Measurements from ENCODE around the gene CACNA1D.

The CACNA1D gene

GRCh38 chr3:53811143-53811927, 316.9 kb downstream of the CACNA1D start:
- no peak overlapping the region for H3K4me3 ChIP-seq (ENCODE audit: low read length)
- H3K36me3 ChIP-seq (replicated peaks; ENCODE audit: low read depth, low read length): no peaks in the 10 kb centered on the region
- TF ChIP-seq EZH2phosphoT487 (IDR thresholded peaks at IDR 0.05; ENCODE audit: low read depth) (no peak), CTCF (IDR thresholded peaks at IDR 0.05; ENCODE audit: low read depth, low read length) (no peak)
- no peak overlapping the region for H3K27ac ChIP-seq (ENCODE audit: low read length)
- H2AFZ ChIP-seq (ENCODE audit: low read depth, low read length): no peak overlapping the region
- H3K9me3 ChIP-seq (ENCODE audit: insufficient read depth, low read length): no peaks in the 10 kb centered on the region
- no peak overlapping the region for H3K4me2 ChIP-seq (ENCODE audit: low read length)
- no peak overlapping the region for H3K9ac ChIP-seq (ENCODE audit: low read length)
- H3K4me1 ChIP-seq (ENCODE audit: low read length): peaks cover 15% of the 10 kb centered on the region
- no peaks in the 10 kb centered on the region for H3K27me3 ChIP-seq (ENCODE audit: low read depth, low read length)
- H4K20me1 ChIP-seq (ENCODE audit: insufficient read depth, low read length): no peaks in the 10 kb centered on the region
- no peaks in the 10 kb centered on the region for H3K79me2 ChIP-seq (ENCODE audit: low read length)

- H3K27me3 ChIP-seq (ENCODE audit: low read depth, low read length): no peaks in the 10 kb centered on the region
- no peaks in the 10 kb centered on the region for H3K9me3 ChIP-seq (ENCODE audit: insufficient read depth, low read length)
- peak; percentile 50 for TF ChIP-seq CTCF (IDR thresholded peaks at IDR 0.05; ENCODE audit: low read depth, low read length)
- TF ChIP-seq EZH2phosphoT487 (IDR thresholded peaks at IDR 0.05; ENCODE audit: low read depth): no peak
- H3K4me3 ChIP-seq (ENCODE audit: low read length): no peak overlapping the region
- peaks cover 4% of the 10 kb centered on the region for H3K4me1 ChIP-seq (ENCODE audit: low read length)
- no peak overlapping the region for H3K4me2 ChIP-seq (ENCODE audit: low read length)
- H3K27ac ChIP-seq (ENCODE audit: low read length): no peak overlapping the region
- no peaks in the 10 kb centered on the region for H3K79me2 ChIP-seq (ENCODE audit: low read length)
- H4K20me1 ChIP-seq (ENCODE audit: insufficient read depth, low read length): no peaks in the 10 kb centered on the region
- no peaks in the 10 kb centered on the region for H3K36me3 ChIP-seq (replicated peaks; ENCODE audit: low read depth, low read length)
- no peak overlapping the region for H2AFZ ChIP-seq (ENCODE audit: low read depth, low read length)
- H3K9ac ChIP-seq (ENCODE audit: low read length): no peak overlapping the region
Measured at GRCh38 chr3:53812434-53812833, 318.0 kb downstream of the CACNA1D start.

GRCh38 chr3:53813229-53813628, 318.8 kb downstream of the CACNA1D start:
- Histone ChIP-seq H3K4me1 (ENCODE audit: low read length) (no peaks in the 10 kb centered on the region), H4K20me1 (ENCODE audit: insufficient read depth, low read length) (no peaks in the 10 kb centered on the region), H3K4me3 (ENCODE audit: low read length) (no peak overlapping the region), H3K27ac (ENCODE audit: low read length) (no peak overlapping the region), H2AFZ (ENCODE audit: low read depth, low read length) (no peak overlapping the region), H3K36me3 (replicated peaks; ENCODE audit: low read depth, low read length) (no peaks in the 10 kb centered on the region), H3K79me2 (ENCODE audit: low read length) (no peaks in the 10 kb centered on the region), H3K27me3 (ENCODE audit: low read depth, low read length) (no peaks in the 10 kb centered on the region), H3K4me2 (ENCODE audit: low read length) (no peak overlapping the region), H3K9me3 (ENCODE audit: insufficient read depth, low read length) (no peaks in the 10 kb centered on the region), H3K9ac (ENCODE audit: low read length) (no peak overlapping the region)
- no peak for TF ChIP-seq EZH2phosphoT487 (IDR thresholded peaks at IDR 0.05; ENCODE audit: low read depth)
- TF ChIP-seq CTCF (IDR thresholded peaks at IDR 0.05; ENCODE audit: low read depth, low read length): no peak

- Histone ChIP-seq H3K79me2 (ENCODE audit: low read length) (no peaks in the 10 kb centered on the region), H3K4me3 (ENCODE audit: low read length) (no peak overlapping the region), H3K36me3 (replicated peaks; ENCODE audit: low read depth, low read length) (no peaks in the 10 kb centered on the region), H4K20me1 (ENCODE audit: insufficient read depth, low read length) (no peaks in the 10 kb centered on the region), H2AFZ (ENCODE audit: low read depth, low read length) (no peak overlapping the region), H3K4me1 (ENCODE audit: low read length) (no peaks in the 10 kb centered on the region), H3K27ac (ENCODE audit: low read length) (no peak overlapping the region), H3K4me2 (ENCODE audit: low read length) (no peak overlapping the region), H3K27me3 (ENCODE audit: low read depth, low read length) (no peaks in the 10 kb centered on the region), H3K9me3 (ENCODE audit: insufficient read depth, low read length) (no peaks in the 10 kb centered on the region), H3K9ac (ENCODE audit: low read length) (no peak overlapping the region)
- TF ChIP-seq EZH2phosphoT487 (IDR thresholded peaks at IDR 0.05; ENCODE audit: low read depth): no peak
- TF ChIP-seq CTCF (IDR thresholded peaks at IDR 0.05; ENCODE audit: low read depth, low read length): no peak
Measured at GRCh38 chr3:53813876-53814275, 319.5 kb downstream of the CACNA1D start.

Data from OCI-LY3 (cell line).